Fibroblast of gingiva (primary cell): ENCODE results near the gene AGPAT2.
A peak's percentile ranks its signal among the peaks of the same experiment; 100 is the strongest.

Source experiments
- DNase-seq: peaks from one replicate; pipeline ENCODE4 v3.0.0-alpha.2; 2011; ENCODE audit warnings: low read depth

The AGPAT2 gene

DNA sequence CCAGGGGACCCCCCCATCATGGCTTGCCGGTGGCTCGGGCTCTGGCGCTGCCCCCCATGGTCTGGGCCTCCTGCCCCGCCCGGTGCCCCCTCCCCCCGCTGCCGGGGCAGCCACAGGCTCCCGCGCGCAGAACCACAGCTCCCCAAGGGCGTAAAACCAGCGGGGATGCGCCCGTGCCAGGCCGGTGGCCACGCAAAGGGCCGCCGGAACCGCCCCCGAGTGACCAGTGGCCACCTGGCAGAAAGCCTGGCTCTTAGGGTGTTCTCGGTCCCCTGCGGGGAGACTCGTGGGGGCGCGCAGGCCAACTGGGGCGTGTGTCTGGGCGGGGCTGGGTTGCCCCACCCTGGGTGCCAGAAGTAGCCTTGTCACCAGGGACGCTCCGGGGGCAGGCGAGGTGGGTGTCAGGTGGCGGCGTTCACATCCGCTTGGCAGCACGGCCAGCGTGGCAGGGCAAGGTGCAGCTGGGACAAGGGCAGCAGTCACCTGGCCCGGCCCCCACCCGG is 515 bp upstream of the AGPAT2 start:
- no peak for DNase-seq

DNA sequence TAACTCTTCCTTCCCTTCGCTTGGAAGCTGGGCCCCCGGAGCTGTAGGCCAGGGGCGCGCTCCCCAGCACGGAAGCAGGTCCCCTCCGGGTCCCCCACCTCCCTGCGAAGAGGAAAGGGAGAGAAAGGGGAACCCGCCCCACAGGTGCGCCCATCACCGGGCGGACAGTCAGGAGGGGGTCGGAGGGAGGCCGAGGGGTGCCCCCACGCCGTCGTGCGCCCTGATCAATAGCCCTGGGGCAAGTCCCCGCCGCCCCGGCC is 793 bp downstream of the AGPAT2 start:
- no peak for DNase-seq

DNA sequence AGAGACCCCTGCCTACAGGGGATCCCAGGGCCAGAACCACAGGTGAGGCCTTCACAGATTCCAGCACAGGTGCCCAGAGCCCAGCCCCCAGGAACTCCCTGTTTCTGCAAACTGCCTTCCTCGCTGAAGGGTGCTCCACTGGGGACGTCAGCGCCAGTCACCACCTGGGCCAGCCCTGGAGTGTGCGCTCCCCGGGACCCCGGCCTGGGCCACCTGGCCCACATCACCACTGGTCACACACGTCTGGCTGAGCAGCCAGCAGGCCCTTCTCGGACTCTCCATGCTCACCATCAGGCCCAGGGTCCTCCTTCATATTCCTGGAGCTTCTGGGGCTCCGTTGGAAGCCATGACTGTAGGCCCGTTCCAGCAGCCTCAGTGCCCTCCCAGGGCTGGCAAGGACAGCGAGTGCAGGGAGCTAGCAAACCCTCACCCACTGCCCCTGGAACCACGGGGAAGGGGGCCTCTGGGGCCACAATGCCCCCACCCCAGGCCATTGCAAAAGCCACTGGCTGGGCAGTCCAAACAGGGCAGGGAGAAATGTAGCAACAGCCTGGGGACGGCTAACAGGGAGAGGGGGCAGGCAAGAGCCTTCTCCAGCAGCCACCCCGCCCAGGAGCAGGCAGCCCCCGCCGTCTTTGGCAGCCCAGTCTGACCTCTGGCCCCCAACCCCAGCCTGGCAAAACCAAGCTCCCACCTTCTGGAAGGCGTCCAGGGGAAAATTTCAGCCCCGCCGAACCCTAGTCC is 1.3 kb downstream of the AGPAT2 start:
- DNase-seq = peak; percentile 38

DNA sequence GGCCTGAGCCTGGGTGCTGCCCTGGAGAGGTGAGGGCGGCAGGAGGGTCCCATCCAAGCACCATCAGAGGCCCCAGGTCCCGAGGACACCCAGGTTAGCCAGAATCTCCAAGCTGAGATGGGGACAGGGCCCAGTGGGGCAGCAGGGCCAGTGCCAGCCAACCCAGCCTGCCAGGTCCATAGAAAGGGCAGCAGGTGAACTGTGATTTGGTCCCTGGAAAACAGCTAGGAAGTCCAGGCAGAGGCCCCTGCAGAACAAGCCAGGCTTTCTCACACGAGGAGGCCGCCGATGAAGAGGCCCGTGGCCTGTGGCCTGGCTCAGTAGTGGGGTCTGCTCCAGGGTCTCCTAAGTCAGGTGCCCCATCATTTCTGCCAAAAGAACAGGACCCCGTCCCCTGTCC is 2.0 kb downstream of the AGPAT2 start:
- no peak for DNase-seq

DNA sequence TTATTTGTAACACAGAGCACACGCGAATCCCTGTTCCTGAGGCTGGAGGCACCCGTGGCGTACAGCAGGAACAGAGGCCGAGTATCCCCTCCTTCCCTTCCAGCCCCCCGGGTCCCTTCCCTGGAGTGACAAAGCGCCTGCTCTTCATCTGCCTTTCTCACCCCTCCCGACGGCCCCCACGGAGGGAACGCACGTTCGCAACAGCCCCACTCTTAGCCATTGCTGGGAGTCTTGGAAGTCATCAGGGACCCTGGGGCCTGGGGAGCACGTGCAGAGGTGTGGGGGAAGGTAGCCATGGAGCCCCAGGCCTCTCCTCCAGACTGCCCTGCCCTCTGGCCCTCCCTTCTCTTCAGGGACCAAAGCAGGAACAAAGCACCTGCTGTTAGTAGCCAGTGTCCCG is 2.5 kb downstream of the AGPAT2 start:
- DNase-seq = no peak

DNA sequence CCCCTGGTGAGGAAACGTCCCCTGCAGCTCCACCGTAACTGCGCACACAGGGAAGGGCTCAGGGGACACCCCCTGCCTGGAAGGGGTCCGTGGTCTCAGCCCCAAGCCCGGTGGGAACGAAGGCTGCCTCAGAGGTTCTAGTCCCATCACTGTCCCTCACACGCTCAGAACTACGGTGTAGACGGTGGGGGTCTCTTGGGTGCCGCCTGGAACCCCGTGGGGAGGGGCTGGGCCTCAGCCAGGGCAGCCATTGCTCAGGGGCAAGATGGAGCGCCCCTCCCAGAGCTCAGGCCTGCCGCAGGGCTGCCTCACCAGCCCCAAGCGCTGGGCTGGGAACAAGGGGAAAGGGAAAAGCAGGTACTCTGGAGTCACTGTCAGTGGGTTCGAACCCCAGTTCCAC is 2.9 kb downstream of the AGPAT2 start:
- DNase-seq = no peak

GRCh38 chr9:136683755-136684154 is 3.5 kb downstream of the AGPAT2 start:
- no peak for DNase-seq

GRCh38 chr9:136683173-136683745 is 4.0 kb downstream of the AGPAT2 start:
- DNase-seq = no peak

GRCh38 chr9:136682710-136683109 is 4.5 kb downstream of the AGPAT2 start:
- DNase-seq = no peak

GRCh38 chr9:136681945-136682699 is 5.1 kb downstream of the AGPAT2 start:
- no peak for DNase-seq

DNA sequence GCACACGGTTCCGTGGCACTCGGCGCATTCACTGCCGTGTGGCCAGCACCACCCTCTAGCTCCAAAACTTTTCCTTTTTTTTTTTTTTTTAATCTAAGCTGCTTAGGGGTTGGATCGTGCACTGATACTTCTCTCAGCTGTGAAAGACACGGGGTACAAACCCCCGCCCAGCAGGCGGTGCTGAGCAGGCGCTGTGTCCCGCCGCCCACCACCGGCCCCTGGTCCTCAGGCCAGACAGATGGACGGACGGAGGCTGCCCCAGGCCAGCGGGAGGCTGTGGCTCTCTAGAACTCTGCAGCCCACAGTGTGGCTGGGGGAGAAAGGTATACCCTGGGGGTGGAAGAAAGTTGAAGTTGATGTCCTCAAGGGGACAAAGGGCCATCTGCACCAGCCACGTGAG is 6.2 kb downstream of the AGPAT2 start:
- no peak for DNase-seq

DNA sequence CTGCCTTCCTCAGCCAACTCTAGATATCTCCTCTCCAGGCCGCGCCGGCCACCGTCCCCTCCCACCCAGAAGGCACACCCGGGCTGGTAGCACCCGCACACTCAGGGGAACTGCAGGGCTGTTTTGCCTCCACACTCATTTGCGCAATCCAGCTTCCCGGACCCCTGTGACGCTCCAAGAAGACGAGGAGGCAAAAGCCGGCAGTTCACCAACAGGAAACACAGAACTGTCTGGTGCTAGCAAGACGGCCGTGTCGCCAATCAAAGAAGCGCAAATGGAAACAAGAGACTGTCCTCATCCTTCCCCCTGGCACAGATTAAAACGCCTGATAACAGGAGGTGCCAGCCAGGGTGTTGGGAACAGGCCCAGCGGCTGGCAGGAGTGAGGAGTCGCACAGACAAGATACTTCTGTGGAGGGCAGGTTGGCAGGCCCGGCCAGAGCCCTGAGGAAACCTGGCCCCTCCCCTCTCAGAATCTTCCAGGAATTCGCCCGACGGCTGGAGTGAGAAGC is 7.8 kb downstream of the AGPAT2 start:
- peak; percentile 28 for DNase-seq

GRCh38 chr9:136678624-136679023 is 8.6 kb downstream of the AGPAT2 start:
- DNase-seq = no peak

GRCh38 chr9:136678034-136678433 is 9.2 kb downstream of the AGPAT2 start:
- DNase-seq = no peak

DNA sequence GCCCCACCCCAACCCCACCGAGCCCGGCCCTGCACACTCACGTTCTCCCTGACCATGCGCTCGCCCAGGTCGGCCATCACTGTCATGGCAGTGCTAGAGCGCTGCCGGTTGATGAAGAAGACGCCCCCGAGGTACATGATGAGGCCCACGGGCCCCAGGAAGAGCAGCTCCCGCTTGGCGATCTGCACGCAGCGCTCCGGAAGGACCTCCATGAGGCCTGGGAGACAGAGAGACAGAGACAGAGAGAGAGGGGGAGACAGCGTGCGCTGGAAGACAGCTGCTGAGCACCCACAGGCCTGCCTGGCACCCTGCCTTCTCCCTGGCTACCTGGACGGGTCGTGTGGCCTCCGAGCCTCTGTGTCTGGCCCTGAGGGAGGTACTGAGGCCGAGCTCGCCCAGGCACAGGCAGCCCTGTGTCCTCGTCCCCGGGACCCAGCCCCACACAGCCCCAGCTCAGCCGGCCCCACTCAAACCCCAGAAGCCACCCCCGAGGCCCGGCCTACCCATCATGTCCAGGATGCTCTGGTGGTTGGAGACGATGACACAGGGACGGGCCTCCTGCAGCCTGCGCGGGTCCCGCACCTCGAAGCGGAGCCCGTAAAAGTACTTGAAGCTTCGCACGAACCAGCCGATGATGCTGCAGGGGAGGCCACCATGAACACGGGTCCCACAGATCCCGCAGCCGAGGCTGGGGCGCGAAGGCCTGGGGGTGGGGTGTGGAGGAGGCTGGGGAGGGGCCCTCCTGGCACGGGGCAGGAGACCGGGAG is 10.2 kb downstream of the AGPAT2 start:
- no peak for DNase-seq

DNA sequence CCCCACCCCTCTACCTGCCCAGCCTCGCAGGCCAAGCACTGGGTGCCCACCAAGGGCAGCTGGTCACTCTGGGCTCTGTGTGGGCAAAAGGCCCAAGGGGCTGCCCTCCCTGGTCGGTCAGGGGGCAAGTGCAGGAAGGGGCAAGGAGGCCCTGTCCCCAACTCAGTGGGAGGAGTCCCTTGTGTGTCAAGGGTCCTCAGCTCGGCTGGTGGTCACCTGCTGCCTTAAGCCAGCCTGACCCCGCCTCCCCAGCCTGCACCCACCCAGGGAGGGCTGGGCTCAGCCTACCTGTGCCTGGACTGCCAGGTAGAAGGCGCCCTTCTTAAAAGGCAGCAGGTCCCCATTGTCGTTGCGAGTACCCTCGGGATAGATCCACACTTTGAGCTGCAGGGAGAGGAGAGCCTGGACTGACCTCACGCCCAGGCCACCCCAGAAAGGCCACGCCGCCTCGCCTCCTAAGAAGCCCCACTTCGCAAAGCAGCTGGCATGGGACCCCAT is 10.9 kb downstream of the AGPAT2 start:
- DNase-seq = no peak

GRCh38 chr9:136675477-136676296 is 11.6 kb downstream of the AGPAT2 start:
- DNase-seq = no peak

DNA sequence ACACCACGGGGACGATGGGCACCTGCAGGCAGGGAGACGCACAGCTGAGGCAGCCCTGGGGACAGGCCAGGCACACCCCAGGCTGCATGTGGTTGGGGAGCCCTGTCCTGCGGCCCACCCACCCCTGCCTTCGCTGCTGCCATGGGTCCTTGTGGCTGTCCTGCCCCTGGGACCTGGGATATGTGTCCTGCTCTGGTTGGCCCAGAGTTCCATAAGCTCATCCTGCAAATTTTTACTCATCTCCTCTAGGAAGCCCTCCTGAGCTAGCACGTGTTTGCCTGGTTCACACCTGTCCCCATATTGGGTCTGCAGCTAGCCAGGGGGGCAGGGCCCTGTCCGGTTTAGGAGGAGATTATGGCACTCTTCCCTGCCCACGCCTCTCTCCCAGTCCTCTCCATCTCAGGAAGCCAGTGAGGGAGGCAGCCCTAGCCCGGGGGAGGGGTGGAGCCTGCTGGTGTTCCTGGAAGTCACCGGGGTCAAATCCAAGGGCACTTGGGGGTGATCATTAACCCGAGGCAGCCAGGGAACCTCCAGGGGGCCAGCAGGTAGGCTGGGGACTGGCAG is 12.4 kb downstream of the AGPAT2 start:
- DNase-seq = no peak

DNA sequence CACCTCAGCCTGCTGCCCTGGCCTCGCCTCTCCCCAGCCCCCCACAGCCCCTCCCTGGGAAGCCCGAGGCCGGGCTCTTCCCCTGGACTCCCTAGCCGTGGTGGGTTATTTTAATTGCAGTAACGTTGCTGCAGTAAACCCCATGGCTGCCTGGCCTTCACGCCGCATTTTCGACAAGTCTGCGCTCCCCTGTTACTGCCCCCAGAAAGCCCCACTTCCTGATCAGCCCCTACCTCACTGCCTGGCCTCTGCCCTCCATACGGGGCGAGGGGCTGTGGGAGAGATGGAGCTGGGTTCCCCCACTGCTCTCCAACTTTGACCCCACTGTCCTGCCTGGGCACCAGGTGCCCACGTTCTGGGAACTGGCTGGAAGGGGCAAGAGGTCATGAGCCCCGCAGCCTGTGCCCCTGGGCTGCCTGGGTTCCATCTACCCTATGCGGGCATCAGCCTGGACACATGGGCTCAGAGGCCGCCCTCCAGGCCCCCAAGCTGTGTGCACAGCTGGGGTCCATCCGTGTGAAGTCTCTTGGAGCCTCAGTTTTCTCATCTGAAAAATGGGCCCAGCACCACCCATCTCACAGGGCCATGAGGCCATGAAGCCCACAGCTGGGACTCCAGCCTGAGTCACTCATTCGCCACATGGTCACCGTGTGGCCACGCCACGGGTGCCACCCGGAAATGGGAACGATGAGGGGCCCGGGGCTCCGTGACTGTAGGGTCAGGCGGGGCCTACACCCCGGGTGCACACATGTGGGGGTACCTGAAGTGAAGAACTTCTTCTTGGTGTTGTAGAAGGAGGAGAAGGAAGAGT is 13.1 kb downstream of the AGPAT2 start:
- no peak for DNase-seq
